ENCODE measurements around the gene ZBTB7B.

ZBTB7B gene

GRCh38 chr1:155022927-155023236 lies 20.3 kb downstream of the ZBTB7B start:
- Histone ChIP-seq H4K8ac (ENCODE audit: low read depth, low read length) (no peak overlapping the region), H3K4me2 (ENCODE audit: low read length) (no peak overlapping the region)

GRCh38 chr1:155023627-155024026 lies 21.0 kb downstream of the ZBTB7B start:
- H3K56ac ChIP-seq (ENCODE audit: low read length), result no peak overlapping the region
- no peaks in the 10 kb centered on the region for H3K36me3 ChIP-seq (ENCODE audit: control insufficient read depth, insufficient read depth, low read length)
- no peak overlapping the region for H3K4me2 ChIP-seq (ENCODE audit: low read length)
- H3K27me3 ChIP-seq (ENCODE audit: insufficient read depth, low read length, poor library complexity), result no peaks in the 10 kb centered on the region
- no peaks in the 10 kb centered on the region for H3K79me1 ChIP-seq (ENCODE audit: low read length)
- no peak overlapping the region for H2BK120ac ChIP-seq (ENCODE audit: low read depth, low read length)
- H3K4me3 ChIP-seq (ENCODE audit: low read length), result no peak overlapping the region
- no peak overlapping the region for H3K4ac ChIP-seq (ENCODE audit: low read depth, low read length)
- no peak overlapping the region for H4K5ac ChIP-seq (ENCODE audit: low read length)
- H3K4me1 ChIP-seq (ENCODE audit: control insufficient read depth, low read depth, low read length), result no peaks in the 10 kb centered on the region
- WGBS (ENCODE audit: extremely low coverage, insufficient coverage, low lambda C conversion rate), result no CpG with 5 or more reads among the region's 5 CpGs
- no peak overlapping the region for H2AK5ac ChIP-seq (ENCODE audit: low read length)
- no peak overlapping the region for H3K18ac ChIP-seq (ENCODE audit: low read length)
- no peak for DNase-seq
- no peak overlapping the region for H3K23ac ChIP-seq (ENCODE audit: low read length)
- H4K8ac ChIP-seq (ENCODE audit: low read depth, low read length), result no peak overlapping the region
- no peak overlapping the region for H3K27ac ChIP-seq (ENCODE audit: low read depth, low read length)
- no peak overlapping the region for H3K9ac ChIP-seq (ENCODE audit: low read length)
- H2BK15ac ChIP-seq (replicated peaks; ENCODE audit: low read depth), result no peak overlapping the region
- H3K79me2 ChIP-seq (ENCODE audit: control insufficient read depth, insufficient read depth, low read length), result no peaks in the 10 kb centered on the region
- H2BK5ac ChIP-seq (ENCODE audit: low read length), result no peak overlapping the region

More at GRCh38 chr1:155022927-155023236, 20.3 kb downstream of the ZBTB7B start:
- H2BK120ac ChIP-seq (ENCODE audit: low read depth, low read length), result no peak overlapping the region
- no peak overlapping the region for H3K56ac ChIP-seq (ENCODE audit: low read length)
- no peak overlapping the region for H2BK5ac ChIP-seq (ENCODE audit: low read length)
- no peaks in the 10 kb centered on the region for H3K79me2 ChIP-seq (ENCODE audit: control insufficient read depth, insufficient read depth, low read length)
- no peak for DNase-seq
- no peaks in the 10 kb centered on the region for H3K4me1 ChIP-seq (ENCODE audit: control insufficient read depth, low read depth, low read length)
- no peaks in the 10 kb centered on the region for H3K27me3 ChIP-seq (ENCODE audit: insufficient read depth, low read length, poor library complexity)
- no CpG with 5 or more reads among the region's 4 CpGs for WGBS (ENCODE audit: extremely low coverage, insufficient coverage, low lambda C conversion rate)
- H3K18ac ChIP-seq (ENCODE audit: low read length), result no peak overlapping the region
- no peaks in the 10 kb centered on the region for H3K36me3 ChIP-seq (ENCODE audit: control insufficient read depth, insufficient read depth, low read length)
- H2BK15ac ChIP-seq (replicated peaks; ENCODE audit: low read depth), result no peak overlapping the region
- H3K79me1 ChIP-seq (ENCODE audit: low read length), result no peaks in the 10 kb centered on the region
- no peak overlapping the region for H4K5ac ChIP-seq (ENCODE audit: low read length)
- H3K27ac ChIP-seq (ENCODE audit: low read depth, low read length), result no peak overlapping the region
- H3K9ac ChIP-seq (ENCODE audit: low read length), result no peak overlapping the region
- H3K4me3 ChIP-seq (ENCODE audit: low read length), result no peak overlapping the region
- no peak overlapping the region for H3K23ac ChIP-seq (ENCODE audit: low read length)
- H2AK5ac ChIP-seq (ENCODE audit: low read length), result no peak overlapping the region
- no peak overlapping the region for H3K4ac ChIP-seq (ENCODE audit: low read depth, low read length)

- Histone ChIP-seq H3K4me3 (ENCODE audit: low read length) (no peak overlapping the region), H2BK15ac (replicated peaks; ENCODE audit: low read depth) (no peak overlapping the region), H3K27me3 (ENCODE audit: insufficient read depth, low read length, poor library complexity) (no peaks in the 10 kb centered on the region), H3K79me2 (ENCODE audit: control insufficient read depth, insufficient read depth, low read length) (no peaks in the 10 kb centered on the region), H3K4me2 (ENCODE audit: low read length) (no peak overlapping the region), H3K36me3 (ENCODE audit: control insufficient read depth, insufficient read depth, low read length) (no peaks in the 10 kb centered on the region), H3K79me1 (ENCODE audit: low read length) (no peaks in the 10 kb centered on the region), H3K4ac (ENCODE audit: low read depth, low read length) (no peak overlapping the region), H2BK120ac (ENCODE audit: low read depth, low read length) (no peak overlapping the region), H2AK5ac (ENCODE audit: low read length) (no peak overlapping the region), H2BK5ac (ENCODE audit: low read length) (no peak overlapping the region), H4K8ac (ENCODE audit: low read depth, low read length) (no peak overlapping the region), H3K27ac (ENCODE audit: low read depth, low read length) (no peak overlapping the region), H3K18ac (ENCODE audit: low read length) (no peak overlapping the region), H4K5ac (ENCODE audit: low read length) (no peak overlapping the region), H3K9ac (ENCODE audit: low read length) (no peak overlapping the region), H3K56ac (ENCODE audit: low read length) (no peak overlapping the region), H3K4me1 (ENCODE audit: control insufficient read depth, low read depth, low read length) (no peaks in the 10 kb centered on the region), H3K23ac (ENCODE audit: low read length) (no peak overlapping the region)
- WGBS (ENCODE audit: extremely low coverage, insufficient coverage, low lambda C conversion rate), result no CpG with 5 or more reads among the region's 9 CpGs
- no peak for DNase-seq
These were observed 21.7 kb downstream of the ZBTB7B start for GRCh38 chr1:155024315-155024714.

GRCh38 chr1:155026154-155026553 lies 23.6 kb downstream of the ZBTB7B start:
- Histone ChIP-seq H2BK15ac (replicated peaks; ENCODE audit: low read depth) (no peak overlapping the region), H3K4ac (ENCODE audit: low read depth, low read length) (no peak overlapping the region), H2BK5ac (ENCODE audit: low read length) (no peak overlapping the region), H3K4me2 (ENCODE audit: low read length) (no peak overlapping the region), H3K4me3 (ENCODE audit: low read length) (no peak overlapping the region), H2BK120ac (ENCODE audit: low read depth, low read length) (no peak overlapping the region), H4K8ac (ENCODE audit: low read depth, low read length) (no peak overlapping the region), H4K5ac (ENCODE audit: low read length) (no peak overlapping the region), H3K79me1 (ENCODE audit: low read length) (no peaks in the 10 kb centered on the region), H3K27ac (ENCODE audit: low read depth, low read length) (no peak overlapping the region), H3K18ac (ENCODE audit: low read length) (no peak overlapping the region), H3K56ac (ENCODE audit: low read length) (no peak overlapping the region), H2AK5ac (ENCODE audit: low read length) (no peak overlapping the region), H3K27me3 (ENCODE audit: insufficient read depth, low read length, poor library complexity) (no peaks in the 10 kb centered on the region), H3K79me2 (ENCODE audit: control insufficient read depth, insufficient read depth, low read length) (no peaks in the 10 kb centered on the region), H3K9ac (ENCODE audit: low read length) (no peak overlapping the region), H3K36me3 (ENCODE audit: control insufficient read depth, insufficient read depth, low read length) (no peaks in the 10 kb centered on the region), H3K4me1 (ENCODE audit: control insufficient read depth, low read depth, low read length) (no peaks in the 10 kb centered on the region), H3K23ac (ENCODE audit: low read length) (no peak overlapping the region)
- no peak for DNase-seq
- no CpG with 5 or more reads among the region's 9 CpGs for WGBS (ENCODE audit: extremely low coverage, insufficient coverage, low lambda C conversion rate)

- H3K79me1 ChIP-seq (ENCODE audit: low read length), result no peaks in the 10 kb centered on the region
- H3K56ac ChIP-seq (ENCODE audit: low read length), result no peak overlapping the region
- no peaks in the 10 kb centered on the region for H3K27me3 ChIP-seq (ENCODE audit: insufficient read depth, low read length, poor library complexity)
- no peak overlapping the region for H2AK5ac ChIP-seq (ENCODE audit: low read length)
- no peak overlapping the region for H2BK120ac ChIP-seq (ENCODE audit: low read depth, low read length)
- H3K4me1 ChIP-seq (ENCODE audit: control insufficient read depth, low read depth, low read length), result no peaks in the 10 kb centered on the region
- no peaks in the 10 kb centered on the region for H3K79me2 ChIP-seq (ENCODE audit: control insufficient read depth, insufficient read depth, low read length)
- no CpG with 5 or more reads among the region's 6 CpGs for WGBS (ENCODE audit: extremely low coverage, insufficient coverage, low lambda C conversion rate)
- no peak overlapping the region for H3K23ac ChIP-seq (ENCODE audit: low read length)
- H3K4me2 ChIP-seq (ENCODE audit: low read length), result no peak overlapping the region
- no peak overlapping the region for H3K18ac ChIP-seq (ENCODE audit: low read length)
- no peak overlapping the region for H2BK5ac ChIP-seq (ENCODE audit: low read length)
- H2BK15ac ChIP-seq (replicated peaks; ENCODE audit: low read depth), result no peak overlapping the region
- no peak overlapping the region for H3K4ac ChIP-seq (ENCODE audit: low read depth, low read length)
- no peak overlapping the region for H3K27ac ChIP-seq (ENCODE audit: low read depth, low read length)
- no peak overlapping the region for H3K9ac ChIP-seq (ENCODE audit: low read length)
- no peak for DNase-seq
- H4K5ac ChIP-seq (ENCODE audit: low read length), result no peak overlapping the region
- H3K4me3 ChIP-seq (ENCODE audit: low read length), result no peak overlapping the region
- H4K8ac ChIP-seq (ENCODE audit: low read depth, low read length), result no peak overlapping the region
- no peaks in the 10 kb centered on the region for H3K36me3 ChIP-seq (ENCODE audit: control insufficient read depth, insufficient read depth, low read length)
These were observed 24.0 kb downstream of the ZBTB7B start for GRCh38 chr1:155026588-155026987.

GRCh38 chr1:155029513-155030242 lies 27.1 kb downstream of the ZBTB7B start:
- Histone ChIP-seq H4K8ac (ENCODE audit: low read depth, low read length) (no peak overlapping the region), H3K27ac (ENCODE audit: low read depth, low read length) (no peak overlapping the region), H3K18ac (ENCODE audit: low read length) (no peak overlapping the region), H3K4me1 (ENCODE audit: control insufficient read depth, low read depth, low read length) (no peaks in the 10 kb centered on the region), H3K79me2 (ENCODE audit: control insufficient read depth, insufficient read depth, low read length) (no peaks in the 10 kb centered on the region), H2AK5ac (ENCODE audit: low read length) (no peak overlapping the region), H3K23ac (ENCODE audit: low read length) (no peak overlapping the region), H2BK5ac (ENCODE audit: low read length) (no peak overlapping the region), H3K36me3 (ENCODE audit: control insufficient read depth, insufficient read depth, low read length) (no peaks in the 10 kb centered on the region), H3K4ac (ENCODE audit: low read depth, low read length) (no peak overlapping the region), H3K27me3 (ENCODE audit: insufficient read depth, low read length, poor library complexity) (no peaks in the 10 kb centered on the region), H3K4me3 (ENCODE audit: low read length) (no peak overlapping the region), H2BK120ac (ENCODE audit: low read depth, low read length) (no peak overlapping the region), H4K5ac (ENCODE audit: low read length) (no peak overlapping the region), H2BK15ac (replicated peaks; ENCODE audit: low read depth) (no peak overlapping the region), H3K4me2 (ENCODE audit: low read length) (no peak overlapping the region), H3K79me1 (ENCODE audit: low read length) (no peaks in the 10 kb centered on the region), H3K9ac (ENCODE audit: low read length) (no peak overlapping the region), H3K56ac (ENCODE audit: low read length) (no peak overlapping the region)
- no CpG with 5 or more reads among the region's 16 CpGs for WGBS (ENCODE audit: extremely low coverage, insufficient coverage, low lambda C conversion rate)
- no peak for DNase-seq

Measured in mesendoderm (in vitro differentiated cells).